Muscle of leg (tissue), 11 donors: ENCODE measurements around the gene SUMF1. TPM values are rescaled to one million over a fixed set of nuclear protein-coding genes. Genes with fewer than 3 reads are reported as not detected.
A peak's percentile ranks its signal among the peaks of the same experiment; 100 is the strongest.

ENCODE experiments used
- DNase-seq: peaks from one replicate; pipeline ENCODE4 v3.0.0; 2013
- H3K27ac ChIP-seq: one replicate; pipeline ENCODE4 v1.5.1; 2013; ENCODE audit warnings: mild to moderate bottlenecking, low read length, control low read depth
- H3K27me3 ChIP-seq: one replicate; pipeline ENCODE4 v1.6.1; 2013; ENCODE audit warnings: low read length; ENCODE audit not compliant: control insufficient read depth, insufficient read depth
- H3K36me3 ChIP-seq: one replicate; pipeline ENCODE4 v1.6.1; 2013; ENCODE audit warnings: low read length; ENCODE audit not compliant: control insufficient read depth, insufficient read depth
- H3K4me1 ChIP-seq: one replicate; pipeline ENCODE4 v1.6.1; 2013; ENCODE audit warnings: low read length; ENCODE audit not compliant: control insufficient read depth, insufficient read depth
- H3K4me3 ChIP-seq: one replicate; pipeline ENCODE4 v1.5.1; 2013; ENCODE audit warnings: low read length, control low read depth
- H3K9me3 ChIP-seq: replicated peaks from 2 replicates; pipeline ENCODE4 v1.6.1; 2013; ENCODE audit warnings: low read depth, low read length; ENCODE audit not compliant: control insufficient read depth
- WGBS: methylation state at CpG from one replicate; pipeline ENCODE4 v1.1.5; 2013; ENCODE audit warnings: missing lambda C conversion rate; ENCODE audit not compliant: insufficient coverage; 5-methylcytosine and 5-hydroxymethylcytosine counted together
- polyA plus RNA-seq, 8 donors: library from polyadenylated mRNA; unstranded; fragments of 120-200 nt; gene quantifications; one replicate each; pipeline versions ENCODE4 v1.2.1 to v1.2.3, GENCODE V29; 2013; ENCODE audit warnings: inconsistent platforms in 1 of 8, low replicate concordance in 1 of 8; ENCODE audit not compliant: insufficient read length in 8 of 8, insufficient read depth in 1 of 8
- total RNA-seq: library from RNA; stranded (reverse); fragments of 120-200 nt; gene quantifications from one replicate; pipeline ENCODE4 v1.2.4, GENCODE V29; 2013

The SUMF1 gene
- total and polyA plus RNA-seq, 9 donors: 14.4 to 26.2 (median 17.3) TPM

DNA sequence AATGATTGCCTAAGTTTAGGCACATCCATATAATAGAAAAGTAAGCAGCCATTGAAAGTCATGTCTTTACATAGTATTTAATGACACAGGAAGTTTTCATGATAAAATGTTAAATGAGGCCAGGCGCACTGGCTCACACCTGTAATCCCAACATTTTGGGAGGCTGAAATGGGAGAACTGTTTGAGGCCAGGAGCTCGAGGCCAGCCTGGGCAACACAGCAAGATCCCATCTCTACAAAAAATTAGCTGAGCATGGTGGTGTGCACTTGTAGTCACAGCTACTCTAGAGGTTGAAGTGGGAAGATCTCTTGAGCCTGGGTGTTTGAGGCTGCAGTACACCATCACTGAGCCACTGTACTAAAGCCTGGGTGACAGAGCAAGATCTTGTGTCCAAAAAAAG is 104.5 kb downstream of the SUMF1 start:
- Histone ChIP-seq H3K27ac (no peak overlapping the region), H3K27me3 (no peaks in the 10 kb centered on the region), H3K4me1 (no peaks in the 10 kb centered on the region), H3K36me3 (peaks cover 3% of the 10 kb centered on the region), H3K9me3 (no peaks in the 10 kb centered on the region), H3K4me3 (no peak overlapping the region)
- no CpG with 5 or more reads among the region's 2 CpGs for WGBS
- no peak for DNase-seq

DNA sequence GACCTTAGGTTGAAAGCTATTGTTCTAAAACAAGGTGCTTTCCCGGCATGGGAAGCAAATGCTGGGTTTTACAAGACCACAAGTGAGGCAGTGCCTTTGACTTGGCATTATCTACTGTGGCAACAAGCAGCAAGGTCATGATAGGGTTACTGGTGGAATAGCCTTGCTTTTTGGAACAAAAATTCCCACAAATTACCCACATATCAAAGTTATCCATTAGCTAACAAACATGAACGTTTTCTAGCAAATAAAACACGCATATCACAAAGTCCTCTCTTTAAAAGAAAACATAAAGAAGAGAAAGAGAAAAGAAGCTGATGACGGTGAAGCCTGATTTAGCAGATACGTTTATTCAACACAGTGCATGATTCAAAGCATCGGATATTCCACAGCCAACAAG is 106.3 kb downstream of the SUMF1 start:
- no peak overlapping the region for H3K4me3 ChIP-seq
- no peak for DNase-seq
- H3K9me3 ChIP-seq: no peaks in the 10 kb centered on the region
- H3K27me3 ChIP-seq: no peaks in the 10 kb centered on the region
- H3K27ac ChIP-seq: no peak overlapping the region
- peaks cover 3% of the 10 kb centered on the region for H3K36me3 ChIP-seq
- 94% methylated on average over 3 of the region's 6 CpGs for WGBS
- peaks cover 2% of the 10 kb centered on the region for H3K4me1 ChIP-seq

DNA sequence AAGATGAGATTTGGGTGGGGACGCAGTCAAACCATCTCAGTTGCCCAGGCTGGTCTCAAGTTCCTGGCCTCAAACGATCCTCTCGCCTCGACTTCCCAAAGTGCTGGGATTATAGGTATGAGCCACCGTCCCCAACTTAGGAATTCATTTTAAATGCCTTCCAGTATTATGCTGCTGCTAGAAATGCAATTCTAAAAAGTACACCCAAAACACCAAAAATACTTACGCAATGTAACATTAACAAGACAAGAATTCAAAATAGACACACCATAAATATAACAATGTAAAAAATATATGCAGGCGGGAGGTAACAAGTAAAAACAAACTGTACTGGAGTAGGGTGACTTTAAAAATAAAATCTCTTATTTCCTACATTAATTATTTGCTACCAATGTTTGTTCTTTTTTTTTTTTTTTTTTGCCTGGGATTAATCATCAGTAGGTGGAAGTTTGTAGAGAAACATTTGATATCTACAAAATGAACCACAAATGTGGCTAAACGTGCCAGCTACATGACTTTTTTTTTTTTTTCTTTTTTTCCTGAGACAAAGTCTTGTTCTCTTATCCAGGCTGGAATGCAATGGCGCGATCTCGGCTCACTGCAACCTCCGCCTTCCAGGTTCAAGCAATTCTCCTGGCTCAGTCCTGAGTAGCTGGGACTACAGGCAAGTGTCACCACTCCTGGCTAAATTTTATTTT is 107.1 kb downstream of the SUMF1 start:
- peaks cover 3% of the 10 kb centered on the region for H3K36me3 ChIP-seq
- H3K9me3 ChIP-seq: no peaks in the 10 kb centered on the region
- no peak overlapping the region for H3K4me3 ChIP-seq
- H3K27ac ChIP-seq: no peak overlapping the region
- no peak for DNase-seq
- H3K27me3 ChIP-seq: no peaks in the 10 kb centered on the region
- peaks cover 2% of the 10 kb centered on the region for H3K4me1 ChIP-seq
- 40% methylated on average over 1 of the region's 12 CpGs for WGBS

DNA sequence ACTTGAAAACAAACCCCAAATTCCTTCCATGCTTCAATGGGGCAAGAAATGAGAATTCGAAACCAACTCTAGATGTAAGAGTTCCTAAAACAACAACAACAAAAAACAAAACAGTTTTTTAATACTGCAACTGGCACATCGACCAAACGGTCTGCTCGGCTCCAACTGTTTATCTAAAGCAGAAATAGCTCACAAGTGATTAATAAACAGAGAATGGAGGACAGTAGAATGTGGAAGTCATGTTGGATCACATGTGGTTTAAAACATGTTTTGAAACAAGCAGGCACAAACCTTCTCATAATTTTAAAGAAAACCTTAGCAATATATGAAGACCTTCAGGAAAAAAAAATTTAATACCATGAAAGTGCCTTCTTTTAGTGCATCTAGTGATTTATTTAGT is 108.8 kb downstream of the SUMF1 start:
- Histone ChIP-seq H3K4me3 (no peak overlapping the region), H3K36me3 (peaks cover 3% of the 10 kb centered on the region), H3K9me3 (no peaks in the 10 kb centered on the region), H3K27me3 (no peaks in the 10 kb centered on the region), H3K4me1 (peaks cover 2% of the 10 kb centered on the region), H3K27ac (no peak overlapping the region)
- WGBS: 100% methylated on average over 1 of the region's 4 CpGs
- no peak for DNase-seq

DNA sequence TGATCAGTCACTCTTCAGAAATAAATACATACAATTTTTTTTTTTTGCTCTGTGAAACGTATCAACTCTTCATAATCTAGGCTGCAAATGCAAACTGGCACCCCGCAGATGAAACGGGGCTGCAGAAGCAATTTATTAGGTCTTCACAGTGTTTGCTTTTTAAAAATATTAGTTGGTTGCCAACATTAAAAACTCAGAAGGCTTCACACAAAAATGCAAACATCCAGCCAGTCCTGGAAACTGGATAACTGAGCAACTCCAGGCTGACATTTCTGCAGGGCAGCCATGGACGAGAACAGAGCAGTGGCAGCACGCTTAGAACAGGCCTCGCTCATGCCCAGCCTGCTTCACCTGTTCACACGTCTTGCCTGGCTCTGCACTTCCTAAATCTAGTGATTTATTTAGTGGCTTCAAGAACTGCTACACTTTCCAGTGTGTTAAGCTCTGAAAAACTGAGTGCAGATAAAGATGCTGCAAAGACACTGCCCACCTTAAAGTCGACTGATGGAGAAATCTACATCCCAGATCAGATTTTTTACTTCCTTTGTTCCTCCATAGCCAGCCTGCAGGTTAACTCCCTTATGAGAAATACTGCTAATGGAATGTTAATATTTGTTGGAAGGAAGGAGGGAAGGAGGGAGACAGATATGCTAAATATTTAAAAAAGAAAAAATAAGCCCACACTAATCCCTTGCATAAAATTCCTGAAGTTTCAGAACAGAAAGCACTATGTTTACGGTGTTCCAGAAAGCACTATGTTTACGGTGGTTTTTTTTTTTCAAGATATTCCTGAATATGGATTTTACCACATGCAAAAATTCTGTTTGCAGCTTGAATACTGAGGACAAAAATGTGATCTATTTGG is 110.3 kb downstream of the SUMF1 start:
- Histone ChIP-seq H3K27me3 (no peaks in the 10 kb centered on the region), H3K27ac (no peak overlapping the region), H3K4me1 (peaks cover 2% of the 10 kb centered on the region), H3K36me3 (peaks cover 2% of the 10 kb centered on the region), H3K4me3 (no peak overlapping the region), H3K9me3 (no peaks in the 10 kb centered on the region)
- 54% methylated on average over 3 of the region's 10 CpGs for WGBS
- DNase-seq: peak; percentile 60

DNA sequence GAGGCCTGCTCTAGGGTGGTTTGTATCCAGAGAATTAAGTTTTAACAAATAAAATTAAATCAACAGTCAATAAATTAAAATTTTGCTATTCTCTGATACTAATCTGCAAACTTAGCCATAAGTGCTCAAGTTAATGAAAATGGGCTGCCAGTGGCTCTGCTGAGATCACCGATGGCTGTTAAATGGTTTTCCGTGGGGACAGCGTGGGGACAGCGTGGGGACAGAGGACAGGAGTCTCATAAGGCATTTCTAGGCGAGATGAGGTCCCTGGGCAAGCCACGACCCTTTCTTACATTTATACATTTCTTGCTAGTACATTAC is 110.9 kb downstream of the SUMF1 start:
- Histone ChIP-seq H3K27ac (no peak overlapping the region), H3K4me3 (no peak overlapping the region), H3K9me3 (no peaks in the 10 kb centered on the region), H3K27me3 (no peaks in the 10 kb centered on the region), H3K36me3 (no peaks in the 10 kb centered on the region), H3K4me1 (peaks cover 2% of the 10 kb centered on the region)
- 76% methylated on average over 2 of the region's 6 CpGs for WGBS
- DNase-seq: no peak

DNA sequence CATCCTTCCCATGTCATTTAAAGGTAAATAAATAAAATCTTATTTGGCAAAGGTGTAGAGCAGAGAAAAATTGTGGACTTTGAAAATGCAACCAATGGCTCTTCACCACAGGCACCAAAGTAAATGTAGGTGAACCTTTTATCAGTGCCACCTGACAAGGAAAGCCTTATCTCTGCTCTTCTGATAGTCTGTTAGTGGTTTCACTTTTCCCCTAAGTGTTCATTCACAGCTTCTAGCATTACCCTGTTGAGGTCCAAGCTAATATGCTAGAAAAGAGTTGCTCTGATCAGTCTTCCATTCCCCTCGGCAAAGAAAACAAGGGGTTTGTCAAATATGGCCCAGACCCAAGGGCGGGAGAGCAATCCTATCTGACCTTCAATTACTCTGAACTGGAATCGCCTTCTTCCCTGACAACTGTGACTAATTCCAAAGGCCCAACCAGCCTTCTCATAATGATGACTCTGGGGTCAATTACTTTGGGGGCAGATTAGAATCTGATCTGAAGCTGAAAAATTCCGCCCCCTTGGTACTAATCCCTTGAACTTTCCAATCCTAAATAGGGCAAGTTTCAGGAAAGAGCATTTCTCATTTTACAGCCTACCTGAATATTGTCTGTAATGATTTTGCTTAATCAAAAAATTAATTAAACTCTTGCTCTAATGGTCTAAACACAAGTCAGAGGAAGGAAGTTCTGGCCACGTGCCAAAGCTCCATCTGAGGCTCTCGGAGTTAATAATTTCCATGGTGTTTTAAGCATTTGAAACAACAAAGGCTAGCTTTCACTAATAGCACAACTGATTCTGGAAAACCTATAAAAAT is 111.5 kb downstream of the SUMF1 start:
- Histone ChIP-seq H3K27ac (peak overlapping the region; percentile 7), H3K4me3 (no peak overlapping the region), H3K27me3 (no peaks in the 10 kb centered on the region), H3K36me3 (no peaks in the 10 kb centered on the region), H3K9me3 (no peaks in the 10 kb centered on the region), H3K4me1 (peaks cover 2% of the 10 kb centered on the region)
- peak; percentile 53 for DNase-seq
- WGBS: 20% methylated on average over 1 of the region's 6 CpGs

DNA sequence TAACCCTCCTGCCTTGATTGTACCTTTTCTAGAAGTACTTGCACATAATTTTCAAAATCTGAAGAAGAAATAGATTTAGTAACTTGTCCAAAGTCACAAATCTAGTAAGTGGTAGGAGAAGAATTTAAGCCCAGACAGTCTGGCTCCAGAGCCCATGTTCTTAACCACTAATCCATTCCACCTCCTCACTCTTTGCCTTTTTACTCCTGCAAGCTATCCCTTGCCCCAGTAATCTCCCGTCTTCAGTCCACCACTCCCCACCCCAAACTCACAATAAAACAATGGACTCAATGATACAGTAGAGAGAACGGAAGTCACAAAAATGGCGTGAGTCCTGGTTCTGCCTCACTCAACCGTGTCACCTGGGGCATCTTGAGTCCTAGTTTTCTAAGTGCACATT is 115.2 kb downstream of the SUMF1 start:
- 85% methylated on average over 4 of the region's 4 CpGs for WGBS

DNA sequence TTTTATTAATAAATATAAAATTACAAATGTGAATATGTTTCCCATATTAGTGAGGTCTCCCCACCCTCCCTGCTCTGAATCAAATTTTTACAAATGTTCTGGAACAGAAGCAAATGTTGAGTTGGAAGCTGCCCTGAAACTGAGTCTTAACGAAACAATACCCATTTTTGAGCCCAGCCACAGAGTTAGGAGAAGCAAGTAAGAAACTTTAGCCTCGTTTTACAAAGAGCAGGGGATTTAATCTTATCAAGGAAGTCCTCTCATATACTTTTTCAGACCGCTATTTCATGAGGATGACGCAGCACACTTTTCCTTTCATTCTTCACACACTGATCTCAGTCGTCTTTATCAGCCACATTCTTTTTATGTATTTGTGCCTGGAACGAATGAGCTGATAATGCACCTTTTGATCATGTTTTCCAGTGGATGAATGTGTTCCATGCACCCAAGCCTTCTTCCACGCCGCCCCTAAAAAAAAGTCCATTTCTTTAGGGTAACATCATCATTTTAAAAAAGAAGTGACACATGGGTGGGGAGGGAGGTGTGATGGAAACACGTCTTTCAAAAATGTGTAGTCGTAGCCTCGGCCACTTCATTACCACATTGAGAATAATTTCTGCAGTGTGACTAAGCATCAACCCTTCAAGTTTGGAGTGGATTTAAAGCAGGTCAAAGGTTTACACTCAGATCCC is 115.8 kb downstream of the SUMF1 start:
- Histone ChIP-seq H3K4me3 (no peak overlapping the region), H3K27me3 (no peaks in the 10 kb centered on the region), H3K27ac (no peak overlapping the region), H3K9me3 (no peaks in the 10 kb centered on the region), H3K36me3 (no peaks in the 10 kb centered on the region), H3K4me1 (no peaks in the 10 kb centered on the region)
- WGBS: no CpG with 5 or more reads among the region's 11 CpGs
- no peak for DNase-seq

More for the DNA sequence above, 115.2 kb downstream of the SUMF1 start:
- no peak for DNase-seq
- Histone ChIP-seq H3K9me3 (no peaks in the 10 kb centered on the region), H3K4me3 (no peak overlapping the region), H3K27ac (no peak overlapping the region), H3K27me3 (no peaks in the 10 kb centered on the region), H3K36me3 (no peaks in the 10 kb centered on the region), H3K4me1 (peaks cover 2% of the 10 kb centered on the region)
